ENCODE results near the gene KLHDC8A.

The KLHDC8A gene

GRCh38 chr1:205319081-205320018, 37.4 kb downstream of the KLHDC8A start:
- no peak for DNase-seq (ENCODE audit: extremely low read depth in 1 of 2, low read depth in 1 of 2)

- no peak for DNase-seq (ENCODE audit: extremely low read depth in 1 of 2, low read depth in 1 of 2)
Observed at GRCh38 chr1:205318231-205318991, 38.3 kb downstream of the KLHDC8A start.

- DNase-seq (ENCODE audit: extremely low read depth in 1 of 2, low read depth in 1 of 2), result no peak
Observed at GRCh38 chr1:205317311-205317917, 39.3 kb downstream of the KLHDC8A start.

GRCh38 chr1:205316161-205316566, 40.6 kb downstream of the KLHDC8A start:
- no peak for DNase-seq (ENCODE audit: extremely low read depth in 1 of 2, low read depth in 1 of 2)

GRCh38 chr1:205315008-205315618, 41.6 kb downstream of the KLHDC8A start:
- no peak for DNase-seq (ENCODE audit: extremely low read depth in 1 of 2, low read depth in 1 of 2)

- DNase-seq (ENCODE audit: extremely low read depth in 1 of 2, low read depth in 1 of 2), result no peak
Observed at GRCh38 chr1:205313563-205314308, 43.0 kb downstream of the KLHDC8A start.

- DNase-seq (ENCODE audit: extremely low read depth in 1 of 2, low read depth in 1 of 2), result no peak
Observed at GRCh38 chr1:205312866-205313562, 43.7 kb downstream of the KLHDC8A start.

GRCh38 chr1:205310976-205311704, 45.6 kb downstream of the KLHDC8A start:
- no peak for DNase-seq (ENCODE audit: extremely low read depth in 1 of 2, low read depth in 1 of 2)

GRCh38 chr1:205309741-205310140, 47.0 kb downstream of the KLHDC8A start:
- no peak for DNase-seq (ENCODE audit: extremely low read depth in 1 of 2, low read depth in 1 of 2)

- DNase-seq (ENCODE audit: extremely low read depth in 1 of 2, low read depth in 1 of 2), result no peak
Observed at GRCh38 chr1:205306929-205307566, 49.7 kb downstream of the KLHDC8A start.

- DNase-seq (ENCODE audit: extremely low read depth in 1 of 2, low read depth in 1 of 2), result no peak
Observed at GRCh38 chr1:205304695-205305070, 52.0 kb downstream of the KLHDC8A start.

- DNase-seq (ENCODE audit: extremely low read depth in 1 of 2, low read depth in 1 of 2), result no peak
Observed at GRCh38 chr1:205304046-205304694, 52.6 kb downstream of the KLHDC8A start.

- DNase-seq (ENCODE audit: extremely low read depth in 1 of 2, low read depth in 1 of 2), result no peak
Observed at GRCh38 chr1:205303247-205303888, 53.4 kb downstream of the KLHDC8A start.

- no peak for DNase-seq (ENCODE audit: extremely low read depth in 1 of 2, low read depth in 1 of 2)
Observed at GRCh38 chr1:205301842-205302588, 54.7 kb downstream of the KLHDC8A start.

- DNase-seq (ENCODE audit: extremely low read depth in 1 of 2, low read depth in 1 of 2), result no peak
Observed at GRCh38 chr1:205301205-205301821, 55.4 kb downstream of the KLHDC8A start.

- DNase-seq (ENCODE audit: extremely low read depth in 1 of 2, low read depth in 1 of 2), result no peak
Observed at GRCh38 chr1:205300149-205300548, 56.6 kb downstream of the KLHDC8A start.
